Measurements from ENCODE around the gene FCRL4.

The FCRL4 gene

GRCh38 chr1:157580828-157581210 lies 17.1 kb downstream of the FCRL4 start:
- POLR2A ChIA-PET = no interaction called here
- DNase-seq = no peak

GRCh38 chr1:157580179-157580827 lies 17.6 kb downstream of the FCRL4 start:
- Histone ChIP-seq H3K27ac (ENCODE audit: insufficient read depth in 1 of 2, low read depth in 1 of 2, low read length in 2 of 2, poor library complexity in 1 of 2, severe bottlenecking in 2 of 2) (no peak overlapping the region), H3K27me3 (replicated peaks in 2 of 5; ENCODE audit: control insufficient read depth in 4 of 5, insufficient read depth in 5 of 5, low read length in 4 of 5) (peaks cover 0 to 21% (median 10%) of the 10 kb centered on the region in 5 experiments), H3K4me1 (ENCODE audit: control extremely low read depth in 1 of 4, control insufficient read depth in 4 of 4, insufficient read depth in 4 of 4, low read length in 3 of 4) (peaks cover 0 to 11% (median 6%) of the 10 kb centered on the region in 4 experiments), H3K36me3 (ENCODE audit: control insufficient read depth in 4 of 4, insufficient read depth in 4 of 4, low read length in 3 of 4) (no peaks in the 10 kb centered on the region), H3K9me3 (ENCODE audit: control extremely low read depth in 1 of 5, control insufficient read depth in 4 of 5, insufficient read depth in 2 of 5, low read depth in 1 of 5, low read length in 4 of 5) (peaks cover 0 to 7% (median 3%) of the 10 kb centered on the region in 5 experiments), H3K4me3 (ENCODE audit: control insufficient read depth in 1 of 7, extremely low read depth in 1 of 7, insufficient read depth in 4 of 7, low read depth in 2 of 7, low read length in 6 of 7) (no peak overlapping the region)
- ChIA-PET POLR2A (interaction anchor here (0.6 kb wide), 1 partner anchor 714 kb away, joined by 3 read pairs; no protein-coding TSS in a partner anchor), CTCF (interaction anchor here (0.7 to 5.9 kb wide), 34 partner anchors 8 to 544 kb away, joined by 3 to 50 read pairs (median 5); no protein-coding TSS in a partner anchor)
- WGBS (ENCODE audit: insufficient coverage) = 5% methylated on average over 4 of the region's 4 CpGs
- DNase-seq = peak; percentile 67 to 79 (median 72)

More at GRCh38 chr1:157580828-157581210, 17.1 kb downstream of the FCRL4 start:
- Histone ChIP-seq H3K36me3 (ENCODE audit: control insufficient read depth in 4 of 4, insufficient read depth in 4 of 4, low read length in 3 of 4) (no peaks in the 10 kb centered on the region), H3K27ac (ENCODE audit: insufficient read depth in 1 of 2, low read depth in 1 of 2, low read length in 2 of 2, poor library complexity in 1 of 2, severe bottlenecking in 2 of 2) (no peak overlapping the region), H3K27me3 (replicated peaks in 2 of 5; ENCODE audit: control insufficient read depth in 4 of 5, insufficient read depth in 5 of 5, low read length in 4 of 5) (peaks cover 0 to 22% (median 14%) of the 10 kb centered on the region in 5 experiments), H3K4me1 (ENCODE audit: control extremely low read depth in 1 of 4, control insufficient read depth in 4 of 4, insufficient read depth in 4 of 4, low read length in 3 of 4) (peaks cover 0 to 11% (median 6%) of the 10 kb centered on the region in 4 experiments), H3K9me3 (ENCODE audit: control extremely low read depth in 1 of 5, control insufficient read depth in 4 of 5, insufficient read depth in 2 of 5, low read depth in 1 of 5, low read length in 4 of 5) (peaks cover 0 to 7% (median 3%) of the 10 kb centered on the region in 5 experiments), H3K4me3 (ENCODE audit: control insufficient read depth in 1 of 7, extremely low read depth in 1 of 7, insufficient read depth in 4 of 7, low read depth in 2 of 7, low read length in 6 of 7) (no peak overlapping the region)
- CTCF ChIA-PET = interaction anchor here (0.9 to 5.9 kb wide), 29 partner anchors 8 to 543 kb away, joined by 3 to 50 read pairs (median 6); no protein-coding TSS in a partner anchor
- 100% methylated on average over 1 of the region's 1 CpG for WGBS (ENCODE audit: insufficient coverage)

GRCh38 chr1:157577420-157577819 lies 20.5 kb downstream of the FCRL4 start:
- DNase-seq = no peak
- Histone ChIP-seq H3K4me3 (ENCODE audit: control insufficient read depth in 1 of 7, extremely low read depth in 1 of 7, insufficient read depth in 4 of 7, low read depth in 2 of 7, low read length in 6 of 7) (no peak overlapping the region), H3K27ac (ENCODE audit: insufficient read depth in 1 of 2, low read depth in 1 of 2, low read length in 2 of 2, poor library complexity in 1 of 2, severe bottlenecking in 2 of 2) (no peak overlapping the region), H3K36me3 (ENCODE audit: control insufficient read depth in 4 of 4, insufficient read depth in 4 of 4, low read length in 3 of 4) (no peaks in the 10 kb centered on the region), H3K9me3 (ENCODE audit: control extremely low read depth in 1 of 5, control insufficient read depth in 4 of 5, insufficient read depth in 2 of 5, low read depth in 1 of 5, low read length in 4 of 5) (no peaks in the 10 kb centered on the region), H3K4me1 (ENCODE audit: control extremely low read depth in 1 of 4, control insufficient read depth in 4 of 4, insufficient read depth in 4 of 4, low read length in 3 of 4) (peaks cover 0 to 7% (median 6%) of the 10 kb centered on the region in 4 experiments), H3K27me3 (replicated peaks in 2 of 5; ENCODE audit: control insufficient read depth in 4 of 5, insufficient read depth in 5 of 5, low read length in 4 of 5) (peaks cover 0 to 10% (median 5%) of the 10 kb centered on the region in 5 experiments)
- WGBS (ENCODE audit: insufficient coverage) = 89% methylated on average over 3 of the region's 3 CpGs
- ChIA-PET POLR2A (no interaction called here), CTCF (interaction anchor here (0.8 to 5.9 kb wide), 12 partner anchors 8 to 547 kb away, joined by 3 to 50 read pairs (median 6); no protein-coding TSS in a partner anchor)

GRCh38 chr1:157575744-157576143 lies 22.1 kb downstream of the FCRL4 start:
- H3K4me1 ChIP-seq (ENCODE audit: control extremely low read depth in 1 of 4, control insufficient read depth in 4 of 4, insufficient read depth in 4 of 4, low read length in 3 of 4) = no peaks in the 10 kb centered on the region
- no peak overlapping the region for H3K27ac ChIP-seq (ENCODE audit: insufficient read depth in 1 of 2, low read depth in 1 of 2, low read length in 2 of 2, poor library complexity in 1 of 2, severe bottlenecking in 2 of 2)
- H3K36me3 ChIP-seq (ENCODE audit: control insufficient read depth in 4 of 4, insufficient read depth in 4 of 4, low read length in 3 of 4) = no peaks in the 10 kb centered on the region
- ChIA-PET CTCF (interaction anchor here (1.0 to 1.7 kb wide), 3 partner anchors 9 to 21 kb away, joined by 3 to 5 read pairs (median 5); no protein-coding TSS in a partner anchor), POLR2A (no interaction called here)
- no peak for DNase-seq
- H3K4me3 ChIP-seq (ENCODE audit: control insufficient read depth in 1 of 7, extremely low read depth in 1 of 7, insufficient read depth in 4 of 7, low read depth in 2 of 7, low read length in 6 of 7) = no peak overlapping the region
- no peaks in the 10 kb centered on the region for H3K9me3 ChIP-seq (ENCODE audit: control extremely low read depth in 1 of 5, control insufficient read depth in 4 of 5, insufficient read depth in 2 of 5, low read depth in 1 of 5, low read length in 4 of 5)
- 100% methylated on average over 1 of the region's 2 CpGs for WGBS (ENCODE audit: insufficient coverage)
- peaks cover 0 to 8% (median 0%) of the 10 kb centered on the region in 5 experiments for H3K27me3 ChIP-seq (replicated peaks in 2 of 5; ENCODE audit: control insufficient read depth in 4 of 5, insufficient read depth in 5 of 5, low read length in 4 of 5)

- no peak for DNase-seq
- H3K4me1 ChIP-seq (ENCODE audit: control extremely low read depth in 1 of 4, control insufficient read depth in 4 of 4, insufficient read depth in 4 of 4, low read length in 3 of 4) = no peaks in the 10 kb centered on the region
- ChIA-PET CTCF (interaction anchor here (1.0 to 1.7 kb wide), 4 partner anchors 9 to 376 kb away, joined by 3 to 5 read pairs (median 4); no protein-coding TSS in a partner anchor), POLR2A (no interaction called here)
- H3K27ac ChIP-seq (ENCODE audit: insufficient read depth in 1 of 2, low read depth in 1 of 2, low read length in 2 of 2, poor library complexity in 1 of 2, severe bottlenecking in 2 of 2) = no peak overlapping the region
- no peak overlapping the region for H3K4me3 ChIP-seq (ENCODE audit: control insufficient read depth in 1 of 7, extremely low read depth in 1 of 7, insufficient read depth in 4 of 7, low read depth in 2 of 7, low read length in 6 of 7)
- no peaks in the 10 kb centered on the region for H3K36me3 ChIP-seq (ENCODE audit: control insufficient read depth in 4 of 4, insufficient read depth in 4 of 4, low read length in 3 of 4)
- H3K9me3 ChIP-seq (ENCODE audit: control extremely low read depth in 1 of 5, control insufficient read depth in 4 of 5, insufficient read depth in 2 of 5, low read depth in 1 of 5, low read length in 4 of 5) = no peaks in the 10 kb centered on the region
- H3K27me3 ChIP-seq (replicated peaks in 2 of 5; ENCODE audit: control insufficient read depth in 4 of 5, insufficient read depth in 5 of 5, low read length in 4 of 5) = peaks cover 0 to 9% (median 0%) of the 10 kb centered on the region in 5 experiments
- no CpG with 5 or more reads among the region's 1 CpG for WGBS (ENCODE audit: insufficient coverage)
These were observed 23.0 kb downstream of the FCRL4 start for GRCh38 chr1:157574836-157575235.

GRCh38 chr1:157566484-157567300 lies 31.2 kb downstream of the FCRL4 start:
- Histone ChIP-seq H3K27ac (ENCODE audit: insufficient read depth in 1 of 2, low read depth in 1 of 2, low read length in 2 of 2, poor library complexity in 1 of 2, severe bottlenecking in 2 of 2) (no peak overlapping the region), H3K27me3 (replicated peaks in 2 of 5; ENCODE audit: control insufficient read depth in 4 of 5, insufficient read depth in 5 of 5, low read length in 4 of 5) (peaks cover 0 to 7% (median 3%) of the 10 kb centered on the region in 5 experiments), H3K4me1 (ENCODE audit: control extremely low read depth in 1 of 4, control insufficient read depth in 4 of 4, insufficient read depth in 4 of 4, low read length in 3 of 4) (peaks cover 6 to 38% (median 18%) of the 10 kb centered on the region in 4 experiments), H3K9me3 (ENCODE audit: control extremely low read depth in 1 of 5, control insufficient read depth in 4 of 5, insufficient read depth in 2 of 5, low read depth in 1 of 5, low read length in 4 of 5) (no peaks in the 10 kb centered on the region), H3K4me3 (ENCODE audit: control insufficient read depth in 1 of 7, extremely low read depth in 1 of 7, insufficient read depth in 4 of 7, low read depth in 2 of 7, low read length in 6 of 7) (peak overlapping the region in 1 of 7 experiments; percentile 18), H3K36me3 (ENCODE audit: control insufficient read depth in 4 of 4, insufficient read depth in 4 of 4, low read length in 3 of 4) (no peaks in the 10 kb centered on the region)
- DNase-seq = peak; percentile 77 to 95 (median 93)
- ChIA-PET CTCF (interaction anchor here (2.5 kb wide), 1 partner anchor 11 kb away, joined by 7 read pairs; no protein-coding TSS in a partner anchor), POLR2A (no interaction called here)
- 89% methylated on average over 10 of the region's 14 CpGs for WGBS (ENCODE audit: insufficient coverage)

Measured in common myeloid progenitor, CD34-positive (primary cell).